OCI-LY7 (cell line): Measurements from ENCODE around the gene ZNF385D. TPM values are rescaled to one million over a fixed set of nuclear protein-coding genes. Genes with fewer than 3 reads are reported as not detected.

Experiments
- BruUV-seq: library from RNA; stranded (reverse); fragments of 400-500 nt; replicated peaks from 2 replicates; lab custom pipeline; 2021; lab: Mats Ljungman, UMichigan
- CTCF ChIA-PET: fragments of 300-600 bp; sonication (Branson Sonifier 250); formaldehyde crosslinking; loops from one replicate; lab custom pipeline; 2022; ENCODE audit warnings: antibody characterized with exemption; ENCODE audit not compliant: unreplicated experiment; lab: Charles Lee
- POLR2A ChIA-PET: fragments of 300-600 bp; sonication (Branson Sonifier 250); formaldehyde crosslinking; loops from one replicate; lab custom pipeline; 2022; ENCODE audit warnings: antibody characterized with exemption; lab: Charles Lee
- DNase-seq: peaks from one replicate; pipeline ENCODE4 v3.0.0-alpha.2; 2015; ENCODE audit warnings: low spot score
- H2AFZ ChIP-seq: fragments of 200-600 bp; sonication (generic), shearing (Covaris generic); 2 replicates; pipeline ENCODE4 v1.6.1; 2014; ENCODE audit warnings: mild to moderate bottlenecking, antibody characterized with exemption, low read length, moderate library complexity
- H3K27ac ChIP-seq: fragments of 200-600 bp; sonication (generic); 2 replicates; pipeline ENCODE4 v1.5.1; 2014; ENCODE audit warnings: mixed run types, low read depth, mild to moderate bottlenecking, moderate library complexity, low read length, inconsistent platforms; ENCODE audit not compliant: poor library complexity, severe bottlenecking
- H3K36me3 ChIP-seq: fragments of 200-600 bp; sonication (generic); 2 replicates; pipeline ENCODE4 v1.6.1; 2014; ENCODE audit warnings: mild to moderate bottlenecking, antibody characterized with exemption, low read length, moderate library complexity, mixed read lengths; ENCODE audit not compliant: insufficient read depth
- H3K4me1 ChIP-seq: fragments of 200-600 bp; sonication (generic); 2 replicates; pipeline ENCODE4 v1.5.1; 2014; ENCODE audit warnings: mild to moderate bottlenecking, low read length; ENCODE audit not compliant: insufficient read depth, poor library complexity, severe bottlenecking
- H3K4me2 ChIP-seq: fragments of 200-600 bp; sonication (generic); 2 replicates; pipeline ENCODE4 v1.6.1; 2014; ENCODE audit warnings: mild to moderate bottlenecking, low read length
- H3K4me3 ChIP-seq: fragments of 200-600 bp; sonication (generic); 2 replicates; pipeline ENCODE4 v1.5.1; 2014; ENCODE audit warnings: mild to moderate bottlenecking, low read depth, low read length; ENCODE audit not compliant: poor library complexity, severe bottlenecking
- H3K79me2 ChIP-seq: fragments of 200-600 bp; sonication (generic); 2 replicates; pipeline ENCODE4 v1.6.1; 2016; ENCODE audit warnings: low read depth, mild to moderate bottlenecking, low read length, moderate library complexity, mixed read lengths; ENCODE audit not compliant: insufficient read depth
- H3K9me2 ChIP-seq: fragments of 200-600 bp; sonication (generic); 2 replicates; pipeline ENCODE4 v1.6.1; 2016; ENCODE audit warnings: mild to moderate bottlenecking, low read length, mixed read lengths; ENCODE audit not compliant: insufficient read depth
- H3K9me3 ChIP-seq: fragments of 200-600 bp; sonication (generic); 2 replicates; pipeline ENCODE4 v1.6.1; 2014; ENCODE audit warnings: mild to moderate bottlenecking, mixed run types, low read length, mixed read lengths
- H4K20me1 ChIP-seq: fragments of 200-600 bp; sonication (generic); 2 replicates; pipeline ENCODE4 v1.6.1; 2014; ENCODE audit warnings: mild to moderate bottlenecking, antibody characterized with exemption, low read length, moderate library complexity, mixed read lengths; ENCODE audit not compliant: insufficient read depth
- CTCF ChIP-seq: fragments of 200-600 bp; sonication (generic); conservative IDR thresholded peaks from 2 replicates; pipeline ENCODE4 v1.5.1; 2014; ENCODE audit warnings: mild to moderate bottlenecking, antibody characterized with exemption, low read length, moderate library complexity, mixed read lengths
- EZH2phosphoT487 ChIP-seq: fragments of 200-600 bp; sonication (generic); IDR thresholded peaks from 2 replicates; pipeline ENCODE4 v1.6.1; 2018; ENCODE audit warnings: low read depth, borderline replicate concordance, mild to moderate bottlenecking, mixed run types, antibody characterized with exemption, low read length, moderate library complexity, mixed read lengths
- intact Hi-C: fragments of 100-400 bp; cut with micrococcal nuclease; formaldehyde crosslinking; loops from one replicate; pipeline ENCODE4 v1.10.0; 2022; ENCODE audit not compliant: unreplicated experiment
- total RNA-seq, 2 experiments: library from RNA; depleted of rRNA in 1 of 2; stranded (reverse); fragments of >200 nt in 1 of 2; shearing (Covaris generic) in 1 of 2; gene quantifications; 2 replicates each; pipeline ENCODE4 v1.2.3, GENCODE V29; 2014 to 2022

Gene ZNF385D
- total RNA-seq, 2 experiments from 2014 or later, result 0.13 TPM; not detected in 1

- CTCF ChIA-PET, result no interaction called here
- BruUV-seq, result no TSS peak
Measured at GRCh38 chr3:21790466-21790865, 39.5 kb upstream of the ZNF385D start.

DNA sequence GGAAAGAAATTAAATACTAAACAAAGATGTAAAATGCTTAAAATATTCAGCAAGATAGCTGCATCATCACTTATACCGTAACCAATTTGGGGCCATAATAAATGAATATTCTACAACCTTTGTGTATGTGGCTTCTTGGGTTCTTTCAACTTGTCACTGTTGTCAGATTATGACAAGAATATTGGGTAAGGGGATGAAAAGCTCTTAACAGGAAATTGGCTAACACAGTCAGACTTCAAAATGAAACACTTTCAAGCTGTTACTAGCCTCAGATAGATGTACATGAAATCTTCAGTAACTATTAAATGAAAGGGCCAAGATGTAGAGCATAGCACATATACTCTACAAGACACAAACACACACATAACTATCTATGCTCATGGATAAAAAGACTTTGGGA is 38.7 kb upstream of the ZNF385D start:
- no peaks in the 10 kb centered on the region for H3K36me3 ChIP-seq
- POLR2A ChIA-PET, result no interaction called here
- H3K4me1 ChIP-seq, result no peaks in the 10 kb centered on the region
- no peaks in the 10 kb centered on the region for H4K20me1 ChIP-seq
- BruUV-seq, result no TSS peak
- no peak overlapping the region for H3K4me3 ChIP-seq
- H3K9me3 ChIP-seq, result no peaks in the 10 kb centered on the region
- no peak overlapping the region for H3K27ac ChIP-seq
- TF ChIP-seq CTCF (no peak), EZH2phosphoT487 (no peak)
- no peak overlapping the region for H3K4me2 ChIP-seq
- no peak overlapping the region for H2AFZ ChIP-seq
- CTCF ChIA-PET, result no interaction called here
- no peak for DNase-seq
- H3K79me2 ChIP-seq, result no peaks in the 10 kb centered on the region
- H3K9me2 ChIP-seq, result no peaks in the 10 kb centered on the region
- intact Hi-C loops, result no loop called here

More at GRCh38 chr3:21790466-21790865, 39.5 kb upstream of the ZNF385D start:
- no peak for TF ChIP-seq EZH2phosphoT487
- TF ChIP-seq CTCF, result no peak
- Histone ChIP-seq H3K4me2 (no peak overlapping the region), H4K20me1 (no peaks in the 10 kb centered on the region), H2AFZ (no peak overlapping the region), H3K4me3 (no peak overlapping the region), H3K4me1 (no peaks in the 10 kb centered on the region), H3K36me3 (no peaks in the 10 kb centered on the region), H3K9me3 (no peaks in the 10 kb centered on the region), H3K27ac (no peak overlapping the region), H3K9me2 (no peaks in the 10 kb centered on the region), H3K79me2 (no peaks in the 10 kb centered on the region)
- intact Hi-C loops, result no loop called here
- POLR2A ChIA-PET, result no interaction called here
- no peak for DNase-seq

DNA sequence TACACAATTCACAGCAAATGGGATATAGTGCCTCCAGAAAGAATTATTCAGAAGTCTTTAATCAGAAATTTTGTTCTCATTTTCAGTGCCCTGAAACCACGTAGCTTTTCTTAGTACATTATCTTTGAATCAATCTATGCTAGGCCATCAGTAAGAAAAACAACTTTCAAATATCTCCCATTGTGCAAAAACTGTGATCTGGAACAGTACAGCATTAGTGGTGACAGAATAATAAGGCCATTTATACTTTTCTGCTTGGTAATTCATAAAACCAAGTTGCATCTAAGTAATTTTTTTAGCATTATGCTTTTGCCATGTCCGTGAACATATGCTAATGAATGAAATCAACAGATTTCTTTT is 35.4 kb upstream of the ZNF385D start:
- BruUV-seq, result no TSS peak
- CTCF ChIA-PET, result no interaction called here
- intact Hi-C loops, result no loop called here

More for the DNA sequence above, 35.4 kb upstream of the ZNF385D start:
- POLR2A ChIA-PET, result no interaction called here
- TF ChIP-seq EZH2phosphoT487, result no peak
- H3K9me2 ChIP-seq, result no peaks in the 10 kb centered on the region
- no peak overlapping the region for H2AFZ ChIP-seq
- H3K27ac ChIP-seq, result no peak overlapping the region
- no peaks in the 10 kb centered on the region for H3K36me3 ChIP-seq
- H3K4me3 ChIP-seq, result no peak overlapping the region
- no peak overlapping the region for H3K4me2 ChIP-seq
- H3K79me2 ChIP-seq, result no peaks in the 10 kb centered on the region
- DNase-seq, result no peak
- no peaks in the 10 kb centered on the region for H4K20me1 ChIP-seq
- H3K9me3 ChIP-seq, result no peaks in the 10 kb centered on the region
- H3K4me1 ChIP-seq, result no peaks in the 10 kb centered on the region
